Epithelial cell of proximal tubule (primary cell): ENCODE measurements around the gene C22orf23. TPM values are rescaled to one million over a fixed set of nuclear protein-coding genes. Genes with fewer than 3 reads are reported as not detected.

ENCODE experiments used
- DNase-seq: peaks from one replicate; pipeline ENCODE4 v3.0.0-alpha.2; 2011; ENCODE audit warnings: low read depth
- H3K4me3 ChIP-seq: 2 replicates; pipeline ENCODE4 v1.5.1; 2011; ENCODE audit warnings: low read depth, mild to moderate bottlenecking, low read length
- CTCF ChIP-seq: conservative IDR thresholded peaks from 2 replicates; pipeline ENCODE4 v1.5.1; 2012; ENCODE audit warnings: low read depth, mild to moderate bottlenecking, low read length
- total RNA-seq: library from RNA; depleted of rRNA; stranded (reverse); fragments of >200 nt; gene quantifications from 2 replicates; pipeline ENCODE4 v1.2.3, GENCODE V29; 2015

The C22orf23 gene
- total RNA-seq, 1 donor from 2014 or later = not detected

GRCh38 chr22:37973271-37974170 lies 20.1 kb upstream of the C22orf23 start:
- TF ChIP-seq CTCF = no peak
- no peak for DNase-seq
- no peak overlapping the region for H3K4me3 ChIP-seq

GRCh38 chr22:37972527-37972926 lies 19.1 kb upstream of the C22orf23 start:
- TF ChIP-seq CTCF = no peak
- no peak overlapping the region for H3K4me3 ChIP-seq
- no peak for DNase-seq

GRCh38 chr22:37971475-37972434 lies 18.4 kb upstream of the C22orf23 start:
- DNase-seq = no peak
- no peak for TF ChIP-seq CTCF
- no peak overlapping the region for H3K4me3 ChIP-seq

GRCh38 chr22:37970864-37971263 lies 17.5 kb upstream of the C22orf23 start:
- DNase-seq = no peak
- TF ChIP-seq CTCF = no peak
- no peak overlapping the region for H3K4me3 ChIP-seq

GRCh38 chr22:37968452-37969251 lies 15.3 kb upstream of the C22orf23 start:
- no peak for DNase-seq
- no peak for TF ChIP-seq CTCF

More at GRCh38 chr22:37968452-37969251, 15.3 kb upstream of the C22orf23 start:
- H3K4me3 ChIP-seq = no peak overlapping the region
